HL-60 (cell line): ENCODE data around the gene PREPL.

Experiments used
- CTCF ChIP-seq: IDR thresholded peaks from one replicate; pipeline ENCODE4 v1.5.1; 2011; ENCODE audit warnings: low read length, control low read depth, inconsistent platforms; ENCODE audit not compliant: insufficient read depth
- GABPA ChIP-seq: IDR thresholded peaks from 2 replicates; pipeline ENCODE4 v1.6.1; 2012; ENCODE audit warnings: low read depth
- POLR2AphosphoS5 ChIP-seq: IDR thresholded peaks from 2 replicates; pipeline ENCODE4 v1.6.1; 2012; ENCODE audit warnings: low read depth
- REST ChIP-seq: IDR thresholded peaks from 2 replicates; pipeline ENCODE4 v1.6.1; 2012; ENCODE audit warnings: low read depth; ENCODE audit not compliant: insufficient replicate concordance
- SPI1 ChIP-seq: IDR thresholded peaks from 2 replicates; pipeline ENCODE4 v1.6.1; 2012; ENCODE audit warnings: low read depth, mild to moderate bottlenecking, borderline replicate concordance

- TF ChIP-seq CTCF (no peak), POLR2AphosphoS5 (no peak), SPI1 (no peak), GABPA (no peak), REST (no peak)
Measured at GRCh38 chr2:44304258-44304657, 57.0 kb downstream of the PREPL start.
